HPDE6-E6E7 (cell line): ENCODE measurements around the gene AURKB.
A peak's percentile ranks its signal among the peaks of the same experiment; 100 is the strongest.

Source experiments
- DNase-seq: peaks from one replicate; pipeline ENCODE4 v3.0.0; 2011; ENCODE audit warnings: missing footprints; ENCODE audit errors: extremely low spot score

AURKB gene

GRCh38 chr17:8162233-8162996 lies 48.0 kb downstream of the AURKB start, which contains the start of gene VAMP2:
Gene VAMP2, minus strand, starts transcription at chr17:8162948. Its CDS starts 69 bp downstream, at chr17:8162879.
- no peak for DNase-seq

GRCh38 chr17:8161289-8162232 lies 48.8 kb downstream of the AURKB start:
- no peak for DNase-seq

GRCh38 chr17:8160741-8161221 lies 49.6 kb downstream of the AURKB start:
- DNase-seq = no peak

GRCh38 chr17:8160224-8160577 lies 50.2 kb downstream of the AURKB start:
- no peak for DNase-seq

GRCh38 chr17:8159459-8160223 lies 50.7 kb downstream of the AURKB start:
- no peak for DNase-seq

- no peak for DNase-seq
These were observed 51.4 kb downstream of the AURKB start for GRCh38 chr17:8159032-8159400.

GRCh38 chr17:8158267-8159031 lies 51.9 kb downstream of the AURKB start:
- DNase-seq = peak; percentile 69

- peak; percentile 96 for DNase-seq
These were observed 54.0 kb downstream of the AURKB start for GRCh38 chr17:8156246-8156992.

GRCh38 chr17:8155996-8156245 lies 54.5 kb downstream of the AURKB start:
- no peak for DNase-seq

GRCh38 chr17:8155231-8155995 lies 55.0 kb downstream of the AURKB start:
- DNase-seq = no peak
